Sigmoid colon (tissue), 4 donors: ENCODE data around the gene AP2A2.

Source experiments
- EP300 ChIP-seq, 4 donors: sonication (generic); formaldehyde crosslinking; IDR thresholded peaks; one replicate each; pipeline ENCODE4 v1.6.1; 2017; ENCODE audit warnings: antibody characterized with exemption in 4 of 4
- POLR2A ChIP-seq, 2 donors: fragments of 450-650 bp; IDR thresholded peaks; one replicate each; pipeline ENCODE4 v1.6.1; 2016; ENCODE audit warnings: antibody characterized with exemption in 2 of 2, mild to moderate bottlenecking in 2 of 2, moderate library complexity in 2 of 2
- TF ChIP-seq, protein P1 (sequence below), 4 experiments: fragments of 450-650 bp in 3 of 4; fragments of 200-600 bp in 1 of 4; IDR thresholded peaks; one replicate each; pipeline ENCODE4 v1.5.1; 2016 to 2019; ENCODE audit warnings: antibody characterized with exemption in 4 of 4, mild to moderate bottlenecking in 3 of 4, moderate library complexity in 2 of 4

DNA sequence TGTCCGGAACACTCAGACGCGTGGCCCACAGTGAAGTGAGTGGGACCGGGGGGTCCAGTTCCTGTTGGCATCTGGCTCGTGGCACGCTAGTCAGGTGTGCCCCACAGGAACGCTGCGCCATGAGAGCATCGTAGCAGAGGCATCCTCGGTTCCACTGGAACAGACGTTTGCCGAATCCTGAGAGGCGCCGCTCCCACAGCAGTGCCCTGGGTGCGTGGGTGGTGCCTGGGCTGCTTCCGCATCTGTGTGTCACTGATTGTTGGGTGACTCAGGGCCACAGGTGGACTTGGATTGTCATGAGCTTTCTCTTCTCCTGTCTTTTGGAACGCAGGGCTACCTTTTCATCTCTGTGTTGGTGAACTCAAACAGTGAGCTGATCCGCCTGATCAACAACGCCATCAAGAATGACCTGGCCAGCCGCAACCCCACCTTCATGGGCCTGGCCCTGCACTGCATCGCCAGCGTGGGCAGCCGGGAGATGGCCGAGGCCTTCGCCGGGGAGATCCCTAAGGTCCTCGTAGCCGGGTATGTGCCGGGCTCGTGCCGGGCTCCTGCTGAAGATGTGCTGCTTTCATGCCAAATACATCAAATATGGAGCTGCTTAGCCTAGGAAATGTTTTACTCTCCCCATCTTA lies 46.2 kb downstream of the AP2A2 start:
- TF ChIP-seq POLR2A (IDR thresholded peaks at IDR 0.05): no peak
- TF ChIP-seq, protein P1, sequence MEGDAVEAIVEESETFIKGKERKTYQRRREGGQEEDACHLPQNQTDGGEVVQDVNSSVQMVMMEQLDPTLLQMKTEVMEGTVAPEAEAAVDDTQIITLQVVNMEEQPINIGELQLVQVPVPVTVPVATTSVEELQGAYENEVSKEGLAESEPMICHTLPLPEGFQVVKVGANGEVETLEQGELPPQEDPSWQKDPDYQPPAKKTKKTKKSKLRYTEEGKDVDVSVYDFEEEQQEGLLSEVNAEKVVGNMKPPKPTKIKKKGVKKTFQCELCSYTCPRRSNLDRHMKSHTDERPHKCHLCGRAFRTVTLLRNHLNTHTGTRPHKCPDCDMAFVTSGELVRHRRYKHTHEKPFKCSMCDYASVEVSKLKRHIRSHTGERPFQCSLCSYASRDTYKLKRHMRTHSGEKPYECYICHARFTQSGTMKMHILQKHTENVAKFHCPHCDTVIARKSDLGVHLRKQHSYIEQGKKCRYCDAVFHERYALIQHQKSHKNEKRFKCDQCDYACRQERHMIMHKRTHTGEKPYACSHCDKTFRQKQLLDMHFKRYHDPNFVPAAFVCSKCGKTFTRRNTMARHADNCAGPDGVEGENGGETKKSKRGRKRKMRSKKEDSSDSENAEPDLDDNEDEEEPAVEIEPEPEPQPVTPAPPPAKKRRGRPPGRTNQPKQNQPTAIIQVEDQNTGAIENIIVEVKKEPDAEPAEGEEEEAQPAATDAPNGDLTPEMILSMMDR (IDR thresholded peaks at IDR 0.05): no peak
- no peak for TF ChIP-seq EP300 (IDR thresholded peaks at IDR 0.05)
